Spleen (tissue), 11 donors: Measurements from ENCODE around the gene SLC4A2. TPM values are rescaled to one million over a fixed set of nuclear protein-coding genes. Genes with fewer than 3 reads are reported as not detected.

ENCODE experiments used
- DNase-seq: peaks from one replicate; pipeline ENCODE4 v3.0.0-alpha.2; 2020
- H3K27ac ChIP-seq, 8 donors: fragments of 200-600 bp; sonication (generic) in 7 of 8; 1 replicate in 4 of 8; 2 replicates in 4 of 8; pipeline versions ENCODE4 v1.5.0 to v1.8.0; 2016 to 2021; ENCODE audit warnings: inconsistent platforms in 4 of 8, mild to moderate bottlenecking in 4 of 8, moderate library complexity in 1 of 8
- H3K27me3 ChIP-seq, 7 donors: fragments of 200-600 bp; sonication (generic) in 6 of 7; replicated peaks in 1 of 7; 1 replicate in 4 of 7; 2 replicates in 3 of 7; pipeline versions ENCODE4 v1.5.0 to v1.8.0; 2016 to 2021; ENCODE audit warnings: inconsistent platforms in 3 of 7, mild to moderate bottlenecking in 1 of 7
- H3K36me3 ChIP-seq, 6 donors: fragments of 200-600 bp; sonication (generic) in 5 of 6; 1 replicate in 4 of 6; 2 replicates in 2 of 6; pipeline versions ENCODE4 v1.5.0 to v1.8.0; 2016 to 2021; ENCODE audit warnings: inconsistent platforms in 2 of 6
- H3K4me1 ChIP-seq, 6 donors: fragments of 200-600 bp; sonication (generic) in 5 of 6; 1 replicate in 3 of 6; 2 replicates in 3 of 6; pipeline versions ENCODE4 v1.5.0 to v1.8.0; 2016 to 2021; ENCODE audit warnings: inconsistent platforms in 3 of 6
- H3K4me3 ChIP-seq, 8 donors: fragments of 200-600 bp; sonication (generic) in 7 of 8; 1 replicate in 4 of 8; 2 replicates in 4 of 8; pipeline versions ENCODE4 v1.5.0 to v1.8.0; 2016 to 2021; ENCODE audit warnings: inconsistent platforms in 4 of 8, mild to moderate bottlenecking in 4 of 8, moderate library complexity in 2 of 8
- H3K9me3 ChIP-seq, 8 donors: fragments of 200-600 bp; sonication (generic) in 7 of 8; 1 replicate in 4 of 8; 2 replicates in 4 of 8; pipeline versions ENCODE4 v1.5.0 to v1.8.0; 2016 to 2021; ENCODE audit warnings: inconsistent platforms in 4 of 8
- CTCF ChIP-seq, 11 experiments: fragments of 200-600 bp in 7 of 11; fragments of 450-650 bp in 4 of 11; sonication (generic) in 4 of 11; IDR thresholded peaks in 8 of 11; conservative IDR thresholded peaks in 3 of 11; 1 replicate in 7 of 11; 2 replicates in 4 of 11; pipeline versions ENCODE4 v1.4.0 to v1.8.0; 2016 to 2021; ENCODE audit warnings: antibody characterized with exemption in 11 of 11, inconsistent platforms in 4 of 11, mild to moderate bottlenecking in 1 of 11
- POLR2A ChIP-seq, 3 donors: fragments of 450-650 bp; IDR thresholded peaks; one replicate each; pipeline ENCODE4 v1.5.1; 2017; ENCODE audit warnings: antibody characterized with exemption in 3 of 3, mild to moderate bottlenecking in 1 of 3
- POLR2AphosphoS5 ChIP-seq, 3 donors: sonication (generic); formaldehyde crosslinking; IDR thresholded peaks; one replicate each; pipeline ENCODE4 v1.5.1; 2017; ENCODE audit warnings: antibody characterized with exemption in 3 of 3
- WGBS, 5 donors: extraction: QIAGEN DNeasy Blood & Tissue Kit in 3 of 5; methylation state at CpG; one replicate each; pipeline versions ENCODE4 v1.1.5 to v1.1.7; 2013 to 2018; 5-methylcytosine and 5-hydroxymethylcytosine counted together
- intact Hi-C: fragments of 100-400 bp; cut with DNase I; formaldehyde crosslinking; loops from one replicate; pipeline ENCODE4 v1.15.0; 2023; ENCODE audit warnings: low total_unique reads
- polyA plus RNA-seq, 3 donors: library from polyadenylated mRNA; stranded (reverse); fragments of 200-250 nt; gene quantifications; one replicate each; pipeline ENCODE4 v1.2.1, GENCODE V29; 2013
- total RNA-seq, 7 donors: library from RNA; depleted of rRNA in 3 of 7; stranded (reverse); fragments of >200 nt in 3 of 7; fragmentation: NEBNext Ultra II Directional in 4 of 7; extraction: Animal tissue kit (Norgen Biotek cat#: 25700) in 4 of 7; gene quantifications; one replicate each; pipeline versions ENCODE4 v1.1.0 to v1.2.1, GENCODE V29; 2016 to 2021
- donor health status: healthy with polysubstance abuse.
- donor health status: DM: no; HTN: no; CAD: no; lungs with moderate emphysema.
- donor health status: DM: no; HTN: no; CAD: no.
- donor health status: Bipolar disorder and iron deficiency.
- donor health status: healthy.
- donor health status: DM: no; HTN: no; CAD: no.
- donor health status: DM: yes; HTN: yes; CAD: no.

SLC4A2 gene
- total and polyA plus RNA-seq, 10 donors: 43.9 to 122 (median 90.9) TPM

- intact Hi-C loops: loop anchor here (5.0 kb wide), 2 partner anchors 77 to 212 kb away; no protein-coding TSS in a partner anchor
- 73 to 84% (median 78%) methylated on average over 14 to 15 of the region's 15 CpGs for WGBS, 5 donors
- H3K9me3 ChIP-seq: no peaks in the 10 kb centered on the region
- no peak for TF ChIP-seq POLR2A (IDR thresholded peaks at IDR 0.05)
- no peak for TF ChIP-seq POLR2AphosphoS5 (IDR thresholded peaks at IDR 0.05)
- no peak for TF ChIP-seq CTCF (IDR thresholded peaks at IDR 0.05 in 8 of 11, conservative IDR thresholded peaks at IDR 0.05 in 3 of 11)
- H3K36me3 ChIP-seq: peaks cover 0 to 15% (median 0%) of the 10 kb centered on the region in 6 donors
- no peak for DNase-seq
- peak overlapping the region in 1 of 8 donors; percentile 26 for H3K27ac ChIP-seq
- no peak overlapping the region for H3K4me3 ChIP-seq
- peaks cover 0 to 32% (median 15%) of the 10 kb centered on the region in 6 donors for H3K4me1 ChIP-seq
- H3K27me3 ChIP-seq: peaks cover 0 to 10% (median 0%) of the 10 kb centered on the region in 7 donors
Observed at GRCh38 chr7:151109094-151110048, 50.0 kb downstream of the SLC4A2 start.

- 73 to 87% (median 78%) methylated on average over 11 of the region's 11 CpGs for WGBS, 5 donors
- Histone ChIP-seq H3K27me3 (peaks cover 0 to 13% (median 0%) of the 10 kb centered on the region in 7 donors), H3K27ac (peak overlapping the region in 1 of 8 donors; percentile 4), H3K36me3 (peaks cover 0 to 11% (median 0%) of the 10 kb centered on the region in 6 donors), H3K4me1 (peaks cover 0 to 33% (median 17%) of the 10 kb centered on the region in 6 donors), H3K4me3 (no peak overlapping the region), H3K9me3 (no peaks in the 10 kb centered on the region)
- DNase-seq: no peak
- intact Hi-C loops: loop anchor here (5.0 kb wide), 2 partner anchors 78 to 213 kb away; no protein-coding TSS in a partner anchor
- no peak for TF ChIP-seq POLR2A (IDR thresholded peaks at IDR 0.05)
- TF ChIP-seq CTCF (IDR thresholded peaks at IDR 0.05 in 8 of 11, conservative IDR thresholded peaks at IDR 0.05 in 3 of 11): no peak
- TF ChIP-seq POLR2AphosphoS5 (IDR thresholded peaks at IDR 0.05): no peak
Observed at GRCh38 chr7:151110236-151110940, 51.0 kb downstream of the SLC4A2 start.

GRCh38 chr7:151110941-151111645, 51.7 kb downstream of the SLC4A2 start:
- TF ChIP-seq POLR2A (IDR thresholded peaks at IDR 0.05) (no peak), CTCF (IDR thresholded peaks at IDR 0.05 in 8 of 11, conservative IDR thresholded peaks at IDR 0.05 in 3 of 11) (peak; percentile 74 to 95 (median 91)), POLR2AphosphoS5 (IDR thresholded peaks at IDR 0.05) (peak; percentile 55 to 70 (median 68))
- no peak overlapping the region for H3K4me3 ChIP-seq
- no peak overlapping the region for H3K27ac ChIP-seq
- intact Hi-C loops: loop anchor here (5.0 kb wide), 2 partner anchors 79 to 214 kb away; no protein-coding TSS in a partner anchor
- peaks cover 0 to 20% (median 0%) of the 10 kb centered on the region in 7 donors for H3K27me3 ChIP-seq
- DNase-seq: peak; percentile 92
- H3K9me3 ChIP-seq: no peaks in the 10 kb centered on the region
- WGBS, 5 donors: 38 to 53% (median 44%) methylated on average over 16 to 20 of the region's 20 CpGs
- H3K4me1 ChIP-seq: peaks cover 0 to 40% (median 20%) of the 10 kb centered on the region in 6 donors
- peaks cover 0 to 11% (median 0%) of the 10 kb centered on the region in 6 donors for H3K36me3 ChIP-seq
